ENCODE measurements around the gene SAMD7. TPM values are rescaled to one million over a fixed set of nuclear protein-coding genes. Genes with fewer than 3 reads are reported as not detected.

The SAMD7 gene
- total RNA-seq, 2 donors from 2014 or later: not detected

- no peak for DNase-seq (ENCODE audit: low spot score)
- Histone ChIP-seq H3K27ac (no peak overlapping the region), H3K4me3 (no peak overlapping the region), H3K9me3 (no peaks in the 10 kb centered on the region), H3K36me3 (no peaks in the 10 kb centered on the region), H3K27me3 (no peaks in the 10 kb centered on the region), H3K4me1 (no peaks in the 10 kb centered on the region)
- no peak for TF ChIP-seq CTCF (IDR thresholded peaks at IDR 0.05)
Observed at GRCh38 chr3:169931747-169932520, 20.6 kb downstream of the SAMD7 start.

GRCh38 chr3:169939320-169939719 is 27.9 kb downstream of the SAMD7 start:
- H3K27me3 ChIP-seq: no peaks in the 10 kb centered on the region
- no peak overlapping the region for H3K27ac ChIP-seq
- no peaks in the 10 kb centered on the region for H3K9me3 ChIP-seq
- no peaks in the 10 kb centered on the region for H3K36me3 ChIP-seq
- DNase-seq (ENCODE audit: low spot score): no peak
- TF ChIP-seq CTCF (IDR thresholded peaks at IDR 0.05): no peak
- H3K4me3 ChIP-seq: no peak overlapping the region
- no peaks in the 10 kb centered on the region for H3K4me1 ChIP-seq

GRCh38 chr3:169939751-169940150 is 28.4 kb downstream of the SAMD7 start:
- Histone ChIP-seq H3K36me3 (no peaks in the 10 kb centered on the region), H3K4me3 (no peak overlapping the region), H3K27ac (no peak overlapping the region), H3K9me3 (no peaks in the 10 kb centered on the region), H3K4me1 (no peaks in the 10 kb centered on the region), H3K27me3 (no peaks in the 10 kb centered on the region)
- TF ChIP-seq CTCF (IDR thresholded peaks at IDR 0.05): no peak
- DNase-seq (ENCODE audit: low spot score): no peak

- no peak for DNase-seq (ENCODE audit: low spot score)
- H3K36me3 ChIP-seq: no peaks in the 10 kb centered on the region
- H3K4me1 ChIP-seq: no peaks in the 10 kb centered on the region
Observed at GRCh38 chr3:169940470-169941181, 29.3 kb downstream of the SAMD7 start.

GRCh38 chr3:169945313-169945712 is 33.9 kb downstream of the SAMD7 start:
- TF ChIP-seq CTCF (IDR thresholded peaks at IDR 0.05): no peak
- DNase-seq (ENCODE audit: low spot score): no peak
- no peak overlapping the region for H3K4me3 ChIP-seq
- no peaks in the 10 kb centered on the region for H3K27me3 ChIP-seq
- no peaks in the 10 kb centered on the region for H3K9me3 ChIP-seq
- H3K27ac ChIP-seq: no peak overlapping the region
- H3K36me3 ChIP-seq: no peaks in the 10 kb centered on the region
- H3K4me1 ChIP-seq: no peaks in the 10 kb centered on the region

More at GRCh38 chr3:169940470-169941181, 29.3 kb downstream of the SAMD7 start:
- no peak for TF ChIP-seq CTCF (IDR thresholded peaks at IDR 0.05)
- H3K9me3 ChIP-seq: no peaks in the 10 kb centered on the region
- H3K4me3 ChIP-seq: no peak overlapping the region
- H3K27me3 ChIP-seq: no peaks in the 10 kb centered on the region
- H3K27ac ChIP-seq: no peak overlapping the region
